ENCODE data around the gene LEF1. TPM values are rescaled to one million over a fixed set of nuclear protein-coding genes. Genes with fewer than 3 reads are reported as not detected.

Gene LEF1
- total RNA-seq, 8 experiments from 2014 or later: 0.43 to 43.6 (median 1.5) TPM

GRCh38 chr4:108116423-108117168, 52.1 kb downstream of the LEF1 start:
- peaks cover 11 to 17% of the 10 kb centered on the region in 2 donors for H3K4me1 ChIP-seq (replicated peaks in 1 of 2)
- H3K27ac ChIP-seq: no peak overlapping the region
- no peak overlapping the region for H3K4me3 ChIP-seq
- no peak for ATAC-seq (replicated peaks in 6 of 8)
- WGBS, 10 experiments: 80 to 100% (median 83%) methylated on average over 1 to 3 of the region's 3 CpGs; no CpG with 5 or more reads in 4 of the 10 experiments
- in situ Hi-C loops (cut with MboI; ENCODE audit: low pct_unique_long_range_greater_than_20kb in 2 of 9, low sequenced_read_pairs in 9 of 9, unreplicated experiment in 9 of 9): no loop called here

GRCh38 chr4:108115168-108115526, 53.6 kb downstream of the LEF1 start:
- 73 to 100% (median 100%) methylated on average over 1 to 2 of the region's 2 CpGs for WGBS, 10 experiments
- Histone ChIP-seq H3K4me1 (replicated peaks in 1 of 2) (peaks cover 11 to 17% of the 10 kb centered on the region in 2 donors), H3K27ac (no peak overlapping the region), H3K4me3 (no peak overlapping the region)
- in situ Hi-C loops (cut with MboI; ENCODE audit: low pct_unique_long_range_greater_than_20kb in 2 of 9, low sequenced_read_pairs in 9 of 9, unreplicated experiment in 9 of 9): no loop called here
- ATAC-seq (replicated peaks in 6 of 8): no peak

DNA sequence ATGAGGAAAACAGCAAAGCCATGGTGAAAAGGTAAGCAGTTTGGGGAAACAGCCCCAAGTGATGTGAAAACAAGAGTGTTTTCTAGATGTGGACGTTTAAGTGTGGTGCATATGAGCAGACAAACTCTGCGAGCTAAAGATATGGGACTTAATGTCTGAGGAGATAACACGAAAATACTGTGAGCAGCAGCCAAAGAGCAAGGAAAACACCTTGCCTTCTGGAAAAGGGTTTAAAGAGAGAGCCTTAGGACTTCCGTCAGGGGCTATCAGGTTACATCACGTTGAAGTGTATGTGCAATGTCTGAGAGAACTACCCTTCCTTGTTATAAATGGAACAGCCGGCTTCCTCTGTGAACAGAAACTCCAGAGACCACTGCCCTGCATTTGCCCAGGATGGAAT, 54.2 kb downstream of the LEF1 start:
- peaks cover 11 to 17% of the 10 kb centered on the region in 2 donors for H3K4me1 ChIP-seq (replicated peaks in 1 of 2)
- no peak overlapping the region for H3K4me3 ChIP-seq
- in situ Hi-C loops (cut with MboI; ENCODE audit: low pct_unique_long_range_greater_than_20kb in 2 of 9, low sequenced_read_pairs in 9 of 9, unreplicated experiment in 9 of 9): no loop called here
- no peak overlapping the region for H3K27ac ChIP-seq
- 40 to 80% (median 63%) methylated on average over 1 to 6 of the region's 6 CpGs; no CpG with 5 or more reads in 3 of the 10 experiments for WGBS, 10 experiments
- no peak for ATAC-seq (replicated peaks in 6 of 8)

GRCh38 chr4:108113229-108113628, 55.5 kb downstream of the LEF1 start:
- peak in 3 of 8 experiments; percentile 45 to 78 (median 76) for ATAC-seq (replicated peaks in 6 of 8)
- Histone ChIP-seq H3K4me1 (replicated peaks in 1 of 2) (peaks cover 11 to 17% of the 10 kb centered on the region in 2 donors), H3K27ac (no peak overlapping the region), H3K4me3 (no peak overlapping the region)
- 0 to 43% (median 14%) methylated on average over 1 to 4 of the region's 5 CpGs; no CpG with 5 or more reads in 5 of the 10 experiments for WGBS, 10 experiments
- in situ Hi-C loops (cut with MboI; ENCODE audit: low pct_unique_long_range_greater_than_20kb in 2 of 9, low sequenced_read_pairs in 9 of 9, unreplicated experiment in 9 of 9): no loop called here

GRCh38 chr4:108111781-108112180, 57.0 kb downstream of the LEF1 start:
- in situ Hi-C loops (cut with MboI; ENCODE audit: low pct_unique_long_range_greater_than_20kb in 2 of 9, low sequenced_read_pairs in 9 of 9, unreplicated experiment in 9 of 9): no loop called here
- peaks cover 11 to 16% of the 10 kb centered on the region in 2 donors for H3K4me1 ChIP-seq (replicated peaks in 1 of 2)

GRCh38 chr4:108110450-108110849, 58.3 kb downstream of the LEF1 start:
- 44 to 100% (median 65%) methylated on average over 1 to 5 of the region's 5 CpGs; no CpG with 5 or more reads in 2 of the 10 experiments for WGBS, 10 experiments
- in situ Hi-C loops (cut with MboI; ENCODE audit: low pct_unique_long_range_greater_than_20kb in 2 of 9, low sequenced_read_pairs in 9 of 9, unreplicated experiment in 9 of 9): no loop called here
- Histone ChIP-seq H3K27ac (no peak overlapping the region), H3K4me3 (no peak overlapping the region), H3K4me1 (replicated peaks in 1 of 2) (peaks cover 11 to 16% of the 10 kb centered on the region in 2 donors)
- no peak for ATAC-seq (replicated peaks in 6 of 8)

More at GRCh38 chr4:108111781-108112180, 57.0 kb downstream of the LEF1 start:
- WGBS, 10 experiments: 0 to 100% (median 83%) methylated on average over 1 to 4 of the region's 4 CpGs; no CpG with 5 or more reads in 3 of the 10 experiments
- H3K27ac ChIP-seq: no peak overlapping the region
- no peak overlapping the region for H3K4me3 ChIP-seq
- ATAC-seq (replicated peaks in 6 of 8): no peak

DNA sequence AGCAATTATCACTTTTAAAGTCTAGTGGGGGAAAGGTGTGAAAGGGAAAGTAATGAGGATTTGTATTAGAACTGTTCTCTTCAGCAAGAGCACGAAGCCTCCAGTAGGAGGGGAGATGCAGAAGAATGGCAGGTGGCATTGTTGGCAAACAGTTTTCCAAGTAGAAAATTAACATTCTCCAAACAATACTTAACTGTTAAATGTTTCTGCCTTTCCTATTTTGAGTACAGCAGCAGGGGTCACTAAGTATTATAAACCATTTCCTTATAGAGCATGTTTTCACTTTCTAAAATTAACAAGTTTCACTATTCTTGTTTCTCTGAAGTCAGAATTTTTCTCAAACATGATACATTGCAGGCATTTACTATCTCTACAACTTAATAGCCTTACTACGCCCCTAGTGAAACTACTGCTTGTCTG, 58.7 kb downstream of the LEF1 start:
- in situ Hi-C loops (cut with MboI; ENCODE audit: low pct_unique_long_range_greater_than_20kb in 2 of 9, low sequenced_read_pairs in 9 of 9, unreplicated experiment in 9 of 9): no loop called here
- H3K4me1 ChIP-seq (replicated peaks in 1 of 2): peaks cover 10 to 16% of the 10 kb centered on the region in 2 donors
- no peak overlapping the region for H3K4me3 ChIP-seq
- 13 to 100% (median 80%) methylated on average over 1 to 2 of the region's 2 CpGs for WGBS, 10 experiments
- ATAC-seq (replicated peaks in 6 of 8): no peak
- H3K27ac ChIP-seq: no peak overlapping the region

GRCh38 chr4:108109111-108109510, 59.6 kb downstream of the LEF1 start:
- Histone ChIP-seq H3K4me1 (replicated peaks in 1 of 2) (peaks cover 10 to 16% of the 10 kb centered on the region in 2 donors), H3K27ac (no peak overlapping the region), H3K4me3 (no peak overlapping the region)
- 50 to 100% (median 73%) methylated on average over 1 to 4 of the region's 4 CpGs; no CpG with 5 or more reads in 1 of the 10 experiments for WGBS, 10 experiments
- in situ Hi-C loops (cut with MboI; ENCODE audit: low pct_unique_long_range_greater_than_20kb in 2 of 9, low sequenced_read_pairs in 9 of 9, unreplicated experiment in 9 of 9): no loop called here
- no peak for ATAC-seq (replicated peaks in 6 of 8)

- H3K4me3 ChIP-seq: no peak overlapping the region
- H3K27ac ChIP-seq: no peak overlapping the region
- 14 to 100% (median 88%) methylated on average over 1 to 6 of the region's 6 CpGs for WGBS, 10 experiments
- no peak for ATAC-seq (replicated peaks in 6 of 8)
- peaks cover 5 to 9% of the 10 kb centered on the region in 2 donors for H3K4me1 ChIP-seq (replicated peaks in 1 of 2)
- in situ Hi-C loops (cut with MboI; ENCODE audit: low pct_unique_long_range_greater_than_20kb in 2 of 9, low sequenced_read_pairs in 9 of 9, unreplicated experiment in 9 of 9): no loop called here
Measured at GRCh38 chr4:108107729-108108382, 60.9 kb downstream of the LEF1 start.

GRCh38 chr4:108107101-108107500, 61.6 kb downstream of the LEF1 start:
- H3K27ac ChIP-seq: no peak overlapping the region
- no peak overlapping the region for H3K4me3 ChIP-seq
- WGBS, 10 experiments: 4 to 86% (median 54%) methylated on average over 1 to 4 of the region's 4 CpGs; no CpG with 5 or more reads in 1 of the 10 experiments
- ATAC-seq (replicated peaks in 6 of 8): no peak
- in situ Hi-C loops (cut with MboI; ENCODE audit: low pct_unique_long_range_greater_than_20kb in 2 of 9, low sequenced_read_pairs in 9 of 9, unreplicated experiment in 9 of 9): no loop called here
- H3K4me1 ChIP-seq (replicated peaks in 1 of 2): peaks cover 3 to 7% of the 10 kb centered on the region in 2 donors

GRCh38 chr4:108106186-108106585, 62.5 kb downstream of the LEF1 start:
- no peak overlapping the region for H3K4me3 ChIP-seq
- no peak overlapping the region for H3K27ac ChIP-seq
- no peak for ATAC-seq (replicated peaks in 6 of 8)
- 48 to 100% (median 100%) methylated on average over 1 to 3 of the region's 3 CpGs; no CpG with 5 or more reads in 4 of the 10 experiments for WGBS, 10 experiments
- in situ Hi-C loops (cut with MboI; ENCODE audit: low pct_unique_long_range_greater_than_20kb in 2 of 9, low sequenced_read_pairs in 9 of 9, unreplicated experiment in 9 of 9): no loop called here
- peaks cover 3 to 7% of the 10 kb centered on the region in 2 donors for H3K4me1 ChIP-seq (replicated peaks in 1 of 2)

GRCh38 chr4:108103099-108103862, 65.5 kb downstream of the LEF1 start:
- Histone ChIP-seq H3K4me1 (replicated peaks in 1 of 2) (peaks cover 3 to 7% of the 10 kb centered on the region in 2 donors), H3K4me3 (no peak overlapping the region), H3K27ac (no peak overlapping the region)
- WGBS, 10 experiments: 10 to 100% (median 71%) methylated on average over 3 to 5 of the region's 5 CpGs; no CpG with 5 or more reads in 2 of the 10 experiments
- in situ Hi-C loops (cut with MboI; ENCODE audit: low pct_unique_long_range_greater_than_20kb in 2 of 9, low sequenced_read_pairs in 9 of 9, unreplicated experiment in 9 of 9): no loop called here
- peak in 3 of 8 experiments; percentile 87 to 97 (median 96) for ATAC-seq (replicated peaks in 6 of 8)

- Histone ChIP-seq H3K4me1 (replicated peaks in 1 of 2) (peaks cover 0 to 2% of the 10 kb centered on the region in 2 donors), H3K4me3 (no peak overlapping the region), H3K27ac (no peak overlapping the region)
- 0 to 89% (median 45%) methylated on average over 1 of the region's 1 CpG; no CpG with 5 or more reads in 1 of the 10 experiments for WGBS, 10 experiments
- ATAC-seq (replicated peaks in 6 of 8): no peak
- in situ Hi-C loops (cut with MboI; ENCODE audit: low pct_unique_long_range_greater_than_20kb in 2 of 9, low sequenced_read_pairs in 9 of 9, unreplicated experiment in 9 of 9): no loop called here
Measured at GRCh38 chr4:108100827-108101226, 67.9 kb downstream of the LEF1 start.

Data from motor neuron (in vitro differentiated cells).